Tibial nerve (tissue), 4 donors: ENCODE measurements around the gene CTNNA3.

ENCODE experiments used
- EP300 ChIP-seq, 2 donors: sonication (generic); formaldehyde crosslinking; IDR thresholded peaks; one replicate each; pipeline ENCODE4 v1.6.1; 2017; ENCODE audit warnings: antibody characterized with exemption in 2 of 2, mild to moderate bottlenecking in 1 of 2
- POLR2A ChIP-seq, 2 donors: fragments of 450-650 bp; IDR thresholded peaks; one replicate each; pipeline ENCODE4 v1.6.1; 2017; ENCODE audit warnings: antibody characterized with exemption in 2 of 2, mild to moderate bottlenecking in 2 of 2, moderate library complexity in 2 of 2
- TF ChIP-seq, protein P1 (sequence below), 5 experiments: fragments of 200-600 bp in 3 of 5; fragments of 450-650 bp in 2 of 5; sonication (generic) in 3 of 5; IDR thresholded peaks; one replicate each; pipeline ENCODE4 v1.5.1; 2016 to 2019; ENCODE audit warnings: antibody characterized with exemption in 5 of 5, mild to moderate bottlenecking in 3 of 5, moderate library complexity in 2 of 5

GRCh38 chr10:66550351-66550750 lies 1145.6 kb downstream of the CTNNA3 start:
- TF ChIP-seq, protein P1, sequence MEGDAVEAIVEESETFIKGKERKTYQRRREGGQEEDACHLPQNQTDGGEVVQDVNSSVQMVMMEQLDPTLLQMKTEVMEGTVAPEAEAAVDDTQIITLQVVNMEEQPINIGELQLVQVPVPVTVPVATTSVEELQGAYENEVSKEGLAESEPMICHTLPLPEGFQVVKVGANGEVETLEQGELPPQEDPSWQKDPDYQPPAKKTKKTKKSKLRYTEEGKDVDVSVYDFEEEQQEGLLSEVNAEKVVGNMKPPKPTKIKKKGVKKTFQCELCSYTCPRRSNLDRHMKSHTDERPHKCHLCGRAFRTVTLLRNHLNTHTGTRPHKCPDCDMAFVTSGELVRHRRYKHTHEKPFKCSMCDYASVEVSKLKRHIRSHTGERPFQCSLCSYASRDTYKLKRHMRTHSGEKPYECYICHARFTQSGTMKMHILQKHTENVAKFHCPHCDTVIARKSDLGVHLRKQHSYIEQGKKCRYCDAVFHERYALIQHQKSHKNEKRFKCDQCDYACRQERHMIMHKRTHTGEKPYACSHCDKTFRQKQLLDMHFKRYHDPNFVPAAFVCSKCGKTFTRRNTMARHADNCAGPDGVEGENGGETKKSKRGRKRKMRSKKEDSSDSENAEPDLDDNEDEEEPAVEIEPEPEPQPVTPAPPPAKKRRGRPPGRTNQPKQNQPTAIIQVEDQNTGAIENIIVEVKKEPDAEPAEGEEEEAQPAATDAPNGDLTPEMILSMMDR (IDR thresholded peaks at IDR 0.05) = no peak
- no peak for TF ChIP-seq POLR2A (IDR thresholded peaks at IDR 0.05)
- TF ChIP-seq EP300 (IDR thresholded peaks at IDR 0.05) = no peak
